ENCODE measurements around the gene TTBK2.

TTBK2 gene

GRCh38 chr15:42858540-42858939 is 62.0 kb downstream of the TTBK2 start:
- Histone ChIP-seq H3K27me3 (ENCODE audit: control insufficient read depth in 3 of 3, insufficient read depth in 3 of 3, low read depth in 1 of 3, low read length in 3 of 3) (no peaks in the 10 kb centered on the region), H3K18ac (ENCODE audit: low read length) (no peak overlapping the region), H3K4me1 (ENCODE audit: control insufficient read depth in 2 of 2, insufficient read depth in 1 of 2, low read depth in 1 of 2, low read length in 2 of 2) (no peaks in the 10 kb centered on the region), H3K23ac (ENCODE audit: low read depth, low read length, poor library complexity) (no peak overlapping the region), H4K91ac (ENCODE audit: low read depth, low read length, poor library complexity) (no peak overlapping the region), H2BK120ac (ENCODE audit: low read depth, low read length) (no peak overlapping the region), H3K27ac (replicated peaks; ENCODE audit: low read length) (no peak overlapping the region), H3K4ac (ENCODE audit: low read length) (no peak overlapping the region), H4K8ac (ENCODE audit: low read depth, low read length) (no peak overlapping the region), H3K4me3 (ENCODE audit: low read length in 2 of 2) (no peak overlapping the region), H3K9me3 (replicated peaks in 1 of 2; ENCODE audit: control insufficient read depth in 2 of 2, insufficient read depth in 1 of 2, low read depth in 1 of 2, low read length in 2 of 2) (peaks cover 0 to 3% of the 10 kb centered on the region in 2 donors), H2BK5ac (ENCODE audit: low read length) (no peak overlapping the region), H3K4me2 (ENCODE audit: insufficient read depth, low read length, poor library complexity, severe bottlenecking) (no peak overlapping the region), H3K79me1 (ENCODE audit: low read depth, low read length) (no peaks in the 10 kb centered on the region), H2AK5ac (ENCODE audit: low read depth, low read length) (no peak overlapping the region), H2BK15ac (ENCODE audit: low read length) (no peak overlapping the region), H3K36me3 (replicated peaks in 1 of 2; ENCODE audit: control insufficient read depth in 2 of 2, insufficient read depth in 2 of 2, low read length in 2 of 2) (no peaks in the 10 kb centered on the region), H2AFZ (ENCODE audit: low read length) (no peak overlapping the region), H3K9ac (ENCODE audit: low read depth, low read length, poor library complexity) (no peak overlapping the region), H2BK12ac (ENCODE audit: low read length) (no peak overlapping the region), H3K14ac (ENCODE audit: low read length) (no peak overlapping the region)
- DNase-seq (ENCODE audit: low spot score) = no peak
- no CpG with 5 or more reads among the region's 2 CpGs for whole genome bisulfite sequencing, 2 donors (ENCODE audit: extremely low coverage in 2 of 2, insufficient read length in 2 of 2, insufficient replicate concordance in 1 of 2)

GRCh38 chr15:42854576-42854975 is 66.0 kb downstream of the TTBK2 start:
- Histone ChIP-seq H2BK12ac (ENCODE audit: low read length) (no peak overlapping the region), H2BK15ac (ENCODE audit: low read length) (no peak overlapping the region)
- no CpG with 5 or more reads among the region's 3 CpGs for WGBS, 2 donors (ENCODE audit: extremely low coverage in 2 of 2, insufficient read length in 2 of 2, insufficient replicate concordance in 1 of 2)

GRCh38 chr15:42849836-42850235 is 70.7 kb downstream of the TTBK2 start:
- H4K8ac ChIP-seq (ENCODE audit: low read depth, low read length) = no peak overlapping the region
- H3K36me3 ChIP-seq (replicated peaks in 1 of 2; ENCODE audit: control insufficient read depth in 2 of 2, insufficient read depth in 2 of 2, low read length in 2 of 2) = no peaks in the 10 kb centered on the region
- no peak overlapping the region for H2BK120ac ChIP-seq (ENCODE audit: low read depth, low read length)
- H2BK12ac ChIP-seq (ENCODE audit: low read length) = no peak overlapping the region
- H3K27ac ChIP-seq (replicated peaks; ENCODE audit: low read length) = no peak overlapping the region
- no peak overlapping the region for H3K4me2 ChIP-seq (ENCODE audit: insufficient read depth, low read length, poor library complexity, severe bottlenecking)
- H3K79me1 ChIP-seq (ENCODE audit: low read depth, low read length) = no peaks in the 10 kb centered on the region
- no peak overlapping the region for H3K4me3 ChIP-seq (ENCODE audit: low read length in 2 of 2)
- no peak overlapping the region for H2AFZ ChIP-seq (ENCODE audit: low read length)
- H4K91ac ChIP-seq (ENCODE audit: low read depth, low read length, poor library complexity) = no peak overlapping the region
- no peak overlapping the region for H2BK5ac ChIP-seq (ENCODE audit: low read length)
- H3K14ac ChIP-seq (ENCODE audit: low read length) = no peak overlapping the region
- no peak for DNase-seq (ENCODE audit: low spot score)
- H3K18ac ChIP-seq (ENCODE audit: low read length) = no peak overlapping the region
- H3K23ac ChIP-seq (ENCODE audit: low read depth, low read length, poor library complexity) = no peak overlapping the region
- H2AK5ac ChIP-seq (ENCODE audit: low read depth, low read length) = no peak overlapping the region
- WGBS, 2 donors (ENCODE audit: extremely low coverage in 2 of 2, insufficient read length in 2 of 2, insufficient replicate concordance in 1 of 2) = no CpG with 5 or more reads among the region's 2 CpGs
- H3K4ac ChIP-seq (ENCODE audit: low read length) = no peak overlapping the region
- no peaks in the 10 kb centered on the region for H3K27me3 ChIP-seq (ENCODE audit: control insufficient read depth in 3 of 3, insufficient read depth in 3 of 3, low read depth in 1 of 3, low read length in 3 of 3)
- H3K9me3 ChIP-seq (replicated peaks in 1 of 2; ENCODE audit: control insufficient read depth in 2 of 2, insufficient read depth in 1 of 2, low read depth in 1 of 2, low read length in 2 of 2) = no peaks in the 10 kb centered on the region
- H3K4me1 ChIP-seq (ENCODE audit: control insufficient read depth in 2 of 2, insufficient read depth in 1 of 2, low read depth in 1 of 2, low read length in 2 of 2) = peaks cover 0 to 3% of the 10 kb centered on the region in 2 donors
- no peak overlapping the region for H3K9ac ChIP-seq (ENCODE audit: low read depth, low read length, poor library complexity)
- H2BK15ac ChIP-seq (ENCODE audit: low read length) = no peak overlapping the region

More at GRCh38 chr15:42854576-42854975, 66.0 kb downstream of the TTBK2 start:
- H3K79me1 ChIP-seq (ENCODE audit: low read depth, low read length) = no peaks in the 10 kb centered on the region
- no peak overlapping the region for H3K4me3 ChIP-seq (ENCODE audit: low read length in 2 of 2)
- H2AK5ac ChIP-seq (ENCODE audit: low read depth, low read length) = no peak overlapping the region
- H3K9me3 ChIP-seq (replicated peaks in 1 of 2; ENCODE audit: control insufficient read depth in 2 of 2, insufficient read depth in 1 of 2, low read depth in 1 of 2, low read length in 2 of 2) = peaks cover 0 to 3% of the 10 kb centered on the region in 2 donors
- H2BK5ac ChIP-seq (ENCODE audit: low read length) = no peak overlapping the region
- H2AFZ ChIP-seq (ENCODE audit: low read length) = no peak overlapping the region
- no peak overlapping the region for H3K14ac ChIP-seq (ENCODE audit: low read length)
- H3K18ac ChIP-seq (ENCODE audit: low read length) = no peak overlapping the region
- H3K36me3 ChIP-seq (replicated peaks in 1 of 2; ENCODE audit: control insufficient read depth in 2 of 2, insufficient read depth in 2 of 2, low read length in 2 of 2) = no peaks in the 10 kb centered on the region
- no peak overlapping the region for H2BK120ac ChIP-seq (ENCODE audit: low read depth, low read length)
- no peaks in the 10 kb centered on the region for H3K27me3 ChIP-seq (ENCODE audit: control insufficient read depth in 3 of 3, insufficient read depth in 3 of 3, low read depth in 1 of 3, low read length in 3 of 3)
- no peak overlapping the region for H4K8ac ChIP-seq (ENCODE audit: low read depth, low read length)
- no peak overlapping the region for H3K4me2 ChIP-seq (ENCODE audit: insufficient read depth, low read length, poor library complexity, severe bottlenecking)
- no peak overlapping the region for H3K23ac ChIP-seq (ENCODE audit: low read depth, low read length, poor library complexity)
- no peak for DNase-seq (ENCODE audit: low spot score)
- no peaks in the 10 kb centered on the region for H3K4me1 ChIP-seq (ENCODE audit: control insufficient read depth in 2 of 2, insufficient read depth in 1 of 2, low read depth in 1 of 2, low read length in 2 of 2)
- no peak overlapping the region for H3K27ac ChIP-seq (replicated peaks; ENCODE audit: low read length)
- no peak overlapping the region for H4K91ac ChIP-seq (ENCODE audit: low read depth, low read length, poor library complexity)
- no peak overlapping the region for H3K9ac ChIP-seq (ENCODE audit: low read depth, low read length, poor library complexity)
- H3K4ac ChIP-seq (ENCODE audit: low read length) = no peak overlapping the region

- H3K4me3 ChIP-seq (ENCODE audit: low read length in 2 of 2) = no peak overlapping the region
- H2BK120ac ChIP-seq (ENCODE audit: low read depth, low read length) = no peak overlapping the region
- H3K27me3 ChIP-seq (ENCODE audit: control insufficient read depth in 3 of 3, insufficient read depth in 3 of 3, low read depth in 1 of 3, low read length in 3 of 3) = no peaks in the 10 kb centered on the region
- no peak overlapping the region for H4K91ac ChIP-seq (ENCODE audit: low read depth, low read length, poor library complexity)
- no peak overlapping the region for H4K8ac ChIP-seq (ENCODE audit: low read depth, low read length)
- H3K14ac ChIP-seq (ENCODE audit: low read length) = no peak overlapping the region
- no peak overlapping the region for H3K18ac ChIP-seq (ENCODE audit: low read length)
- no peak overlapping the region for H2AK5ac ChIP-seq (ENCODE audit: low read depth, low read length)
- no peak overlapping the region for H2AFZ ChIP-seq (ENCODE audit: low read length)
- no peak overlapping the region for H3K4me2 ChIP-seq (ENCODE audit: insufficient read depth, low read length, poor library complexity, severe bottlenecking)
- no peaks in the 10 kb centered on the region for H3K79me1 ChIP-seq (ENCODE audit: low read depth, low read length)
- H3K9me3 ChIP-seq (replicated peaks in 1 of 2; ENCODE audit: control insufficient read depth in 2 of 2, insufficient read depth in 1 of 2, low read depth in 1 of 2, low read length in 2 of 2) = peaks cover 0 to 5% of the 10 kb centered on the region in 2 donors
- no peak overlapping the region for H3K4ac ChIP-seq (ENCODE audit: low read length)
- H3K23ac ChIP-seq (ENCODE audit: low read depth, low read length, poor library complexity) = no peak overlapping the region
- H2BK12ac ChIP-seq (ENCODE audit: low read length) = no peak overlapping the region
- peaks cover 0 to 3% of the 10 kb centered on the region in 2 donors for H3K4me1 ChIP-seq (ENCODE audit: control insufficient read depth in 2 of 2, insufficient read depth in 1 of 2, low read depth in 1 of 2, low read length in 2 of 2)
- H2BK5ac ChIP-seq (ENCODE audit: low read length) = no peak overlapping the region
- no peak for DNase-seq (ENCODE audit: low spot score)
- no peak overlapping the region for H3K27ac ChIP-seq (replicated peaks; ENCODE audit: low read length)
- no peak overlapping the region for H2BK15ac ChIP-seq (ENCODE audit: low read length)
- H3K36me3 ChIP-seq (replicated peaks in 1 of 2; ENCODE audit: control insufficient read depth in 2 of 2, insufficient read depth in 2 of 2, low read length in 2 of 2) = no peaks in the 10 kb centered on the region
- no peak overlapping the region for H3K9ac ChIP-seq (ENCODE audit: low read depth, low read length, poor library complexity)
Measured at GRCh38 chr15:42848846-42849245, 71.7 kb downstream of the TTBK2 start.

Measured in neuronal stem cell (in vitro differentiated cells).